ENCODE measurements around the gene ADGRL3. TPM values are rescaled to one million over a fixed set of nuclear protein-coding genes. Genes with fewer than 3 reads are reported as not detected.

ADGRL3 gene
- total and polyA plus RNA-seq, 4 donors = 0.39 to 59.9 (median 2.9) TPM

GRCh38 chr4:61799794-61800193 lies 599.7 kb downstream of the ADGRL3 start:
- Histone ChIP-seq H3K4me3 (no peak overlapping the region), H3K36me3 (ENCODE audit: control insufficient read depth in 4 of 4, insufficient read depth in 4 of 4, low read length in 4 of 4) (no peaks in the 10 kb centered on the region), H3K27me3 (ENCODE audit: control insufficient read depth in 3 of 3, insufficient read depth in 3 of 3, low read length in 2 of 3) (no peaks in the 10 kb centered on the region), H3K9me3 (ENCODE audit: control insufficient read depth in 4 of 4, insufficient read depth in 3 of 4, low read length in 3 of 4) (no peaks in the 10 kb centered on the region), H3K4me1 (ENCODE audit: control insufficient read depth in 5 of 5, insufficient read depth in 5 of 5, low read length in 5 of 5) (no peaks in the 10 kb centered on the region), H3K27ac (ENCODE audit: low read depth in 1 of 2, low read length in 1 of 2) (no peak overlapping the region), H3K9ac (ENCODE audit: insufficient read depth in 1 of 2, low read length in 2 of 2) (no peak overlapping the region)
- 64 to 69% methylated on average over 2 of the region's 2 CpGs for WGBS, 2 donors
- DNase-seq (no peak), ATAC-seq (ENCODE audit: insufficient read depth, low FRiP score) (no peak)
- TF ChIP-seq CTCF (IDR thresholded peaks at IDR 0.05; ENCODE audit: control extremely low read depth, extremely low read depth) = no peak

DNA sequence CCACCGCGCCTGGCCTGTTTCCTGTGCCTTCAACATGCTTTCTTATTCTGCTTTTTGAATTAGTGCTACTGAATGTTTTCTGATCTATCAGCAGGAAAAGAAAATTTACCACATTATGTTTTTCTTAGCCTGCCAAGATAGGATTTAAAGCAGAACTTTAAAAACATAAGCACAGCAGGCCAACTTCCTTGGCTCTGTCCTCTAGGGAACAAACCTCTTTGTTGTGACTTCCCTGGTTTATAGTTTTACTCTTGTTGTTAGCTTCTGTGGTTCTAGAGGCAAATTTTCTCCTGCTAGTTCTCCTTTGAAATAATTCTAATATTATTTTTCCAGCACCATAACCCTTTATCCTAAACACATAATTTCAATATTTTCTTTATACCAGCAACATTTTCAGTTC lies 605.1 kb downstream of the ADGRL3 start:
- no peak for TF ChIP-seq CTCF (IDR thresholded peaks at IDR 0.05; ENCODE audit: control extremely low read depth, extremely low read depth)
- peak in 1 of 3 donors; percentile 18 for DNase-seq
- ATAC-seq (ENCODE audit: insufficient read depth, low FRiP score) = no peak
- Histone ChIP-seq H3K27me3 (ENCODE audit: control insufficient read depth in 3 of 3, insufficient read depth in 3 of 3, low read length in 2 of 3) (no peaks in the 10 kb centered on the region), H3K4me3 (no peak overlapping the region), H3K27ac (ENCODE audit: low read depth in 1 of 2, low read length in 1 of 2) (no peak overlapping the region), H3K36me3 (ENCODE audit: control insufficient read depth in 4 of 4, insufficient read depth in 4 of 4, low read length in 4 of 4) (no peaks in the 10 kb centered on the region), H3K9me3 (ENCODE audit: control insufficient read depth in 4 of 4, insufficient read depth in 3 of 4, low read length in 3 of 4) (no peaks in the 10 kb centered on the region), H3K4me1 (ENCODE audit: control insufficient read depth in 5 of 5, insufficient read depth in 5 of 5, low read length in 5 of 5) (no peaks in the 10 kb centered on the region), H3K9ac (ENCODE audit: insufficient read depth in 1 of 2, low read length in 2 of 2) (no peak overlapping the region)
- WGBS, 2 donors = 96 to 100% methylated on average over 2 of the region's 2 CpGs

DNA sequence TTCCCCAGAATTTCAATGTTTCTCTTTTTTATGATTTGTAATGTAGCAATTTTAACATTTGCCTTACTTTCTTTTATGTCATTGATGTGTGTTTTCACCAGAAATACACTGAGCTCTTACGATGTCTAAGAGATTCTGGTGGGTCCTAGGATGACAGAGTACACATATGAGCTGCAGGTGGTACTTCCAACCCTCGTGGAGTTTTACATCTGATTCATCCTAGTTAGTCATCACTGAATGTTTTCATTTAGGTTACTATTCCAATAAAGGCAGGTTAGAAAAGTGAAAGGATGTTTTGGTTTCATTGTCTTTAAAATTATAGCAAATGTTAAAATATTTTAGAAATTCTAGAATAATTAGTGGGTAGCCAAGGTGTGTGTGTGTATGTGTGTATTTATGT lies 605.9 kb downstream of the ADGRL3 start:
- Histone ChIP-seq H3K27ac (ENCODE audit: low read depth in 1 of 2, low read length in 1 of 2) (no peak overlapping the region), H3K4me1 (ENCODE audit: control insufficient read depth in 5 of 5, insufficient read depth in 5 of 5, low read length in 5 of 5) (no peaks in the 10 kb centered on the region), H3K9me3 (ENCODE audit: control insufficient read depth in 4 of 4, insufficient read depth in 3 of 4, low read length in 3 of 4) (no peaks in the 10 kb centered on the region), H3K9ac (ENCODE audit: insufficient read depth in 1 of 2, low read length in 2 of 2) (no peak overlapping the region), H3K27me3 (ENCODE audit: control insufficient read depth in 3 of 3, insufficient read depth in 3 of 3, low read length in 2 of 3) (no peaks in the 10 kb centered on the region), H3K36me3 (ENCODE audit: control insufficient read depth in 4 of 4, insufficient read depth in 4 of 4, low read length in 4 of 4) (no peaks in the 10 kb centered on the region), H3K4me3 (no peak overlapping the region)
- no peak for TF ChIP-seq CTCF (IDR thresholded peaks at IDR 0.05; ENCODE audit: control extremely low read depth, extremely low read depth)
- no peak for ATAC-seq (ENCODE audit: insufficient read depth, low FRiP score)
- WGBS, 2 donors = 72 to 90% methylated on average over 2 of the region's 2 CpGs
- DNase-seq = no peak

DNA sequence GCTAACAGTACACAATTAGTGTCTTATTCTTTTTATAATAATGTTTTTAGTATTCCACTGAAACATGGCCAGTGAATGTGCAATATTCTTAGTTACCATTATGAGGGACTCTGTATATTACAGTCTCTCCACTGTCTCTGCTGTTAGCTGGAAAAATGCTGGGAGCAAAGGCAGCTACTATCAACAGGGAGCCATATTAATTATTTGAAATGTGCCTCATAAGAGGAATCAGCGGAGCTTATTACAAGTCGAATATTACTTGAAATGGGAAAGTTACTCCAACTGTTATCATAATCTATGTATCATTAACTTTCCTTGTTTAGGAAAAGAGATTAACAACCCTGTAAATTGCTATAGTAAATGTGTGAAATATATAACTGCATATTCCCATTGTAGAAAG lies 612.0 kb downstream of the ADGRL3 start:
- H3K4me1 ChIP-seq (ENCODE audit: control insufficient read depth in 5 of 5, insufficient read depth in 5 of 5, low read length in 5 of 5) = no peaks in the 10 kb centered on the region
- no peak overlapping the region for H3K9ac ChIP-seq (ENCODE audit: insufficient read depth in 1 of 2, low read length in 2 of 2)
- ATAC-seq (ENCODE audit: insufficient read depth, low FRiP score) (no peak), DNase-seq (no peak)
- 64 to 65% methylated on average over 2 of the region's 2 CpGs for WGBS, 2 donors
- H3K27me3 ChIP-seq (ENCODE audit: control insufficient read depth in 3 of 3, insufficient read depth in 3 of 3, low read length in 2 of 3) = no peaks in the 10 kb centered on the region
- H3K27ac ChIP-seq (ENCODE audit: low read depth in 1 of 2, low read length in 1 of 2) = no peak overlapping the region
- peaks cover 0 to 6% (median under 1%) of the 10 kb centered on the region in 4 donors for H3K9me3 ChIP-seq (ENCODE audit: control insufficient read depth in 4 of 4, insufficient read depth in 3 of 4, low read length in 3 of 4)
- no peak for TF ChIP-seq CTCF (IDR thresholded peaks at IDR 0.05; ENCODE audit: control extremely low read depth, extremely low read depth)
- no peak overlapping the region for H3K4me3 ChIP-seq
- peaks cover 0 to under 1% (median 0%) of the 10 kb centered on the region in 4 donors for H3K36me3 ChIP-seq (ENCODE audit: control insufficient read depth in 4 of 4, insufficient read depth in 4 of 4, low read length in 4 of 4)
